D721Med (cell line): Measurements from ENCODE around the gene FGGY.
"Not testable (repeated sequence)": the region's sequence is repeated elsewhere in the genome, so short reads cannot be mapped to it uniquely, and the experiment has no call there.

Source experiments
- DNase-seq: peaks from one replicate; pipeline ENCODE4 v3.0.0; 2011; ENCODE audit warnings: low spot score; ENCODE audit not compliant: insufficient read length
- FAIRE-seq: peaks from 2 replicates; lab custom pipeline; 2011; peaks lifted over from hg19 to GRCh38; lab: Jason Lieb, UNC
- CTCF ChIP-seq: IDR thresholded peaks from 2 replicates; pipeline ENCODE4 v1.5.1; 2012; ENCODE audit warnings: mild to moderate bottlenecking, control low read depth; ENCODE audit not compliant: insufficient read depth; ENCODE audit errors: missing control alignments

The FGGY gene

DNA sequence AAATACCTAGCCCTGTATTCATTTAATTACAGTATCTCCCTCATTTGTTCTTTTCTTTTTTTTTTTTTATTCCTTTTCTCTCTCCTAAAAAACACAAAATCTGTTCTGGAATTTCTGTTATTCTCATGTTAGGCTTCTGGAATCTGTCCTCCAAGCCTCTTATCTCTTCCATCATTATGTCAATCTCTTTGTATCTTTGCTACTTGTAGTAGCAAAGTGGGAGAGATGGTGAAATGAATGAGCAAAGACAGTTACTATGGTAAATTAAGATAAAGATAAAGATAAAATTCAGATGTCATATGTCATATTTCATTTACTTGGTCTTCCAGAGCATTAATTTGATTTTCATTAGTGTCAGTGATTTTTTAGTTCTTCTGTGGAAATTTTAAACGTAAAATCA is 155.1 kb downstream of the FGGY start:
- no peak for TF ChIP-seq CTCF
- DNase-seq (no peak), FAIRE-seq (no peak)

DNA sequence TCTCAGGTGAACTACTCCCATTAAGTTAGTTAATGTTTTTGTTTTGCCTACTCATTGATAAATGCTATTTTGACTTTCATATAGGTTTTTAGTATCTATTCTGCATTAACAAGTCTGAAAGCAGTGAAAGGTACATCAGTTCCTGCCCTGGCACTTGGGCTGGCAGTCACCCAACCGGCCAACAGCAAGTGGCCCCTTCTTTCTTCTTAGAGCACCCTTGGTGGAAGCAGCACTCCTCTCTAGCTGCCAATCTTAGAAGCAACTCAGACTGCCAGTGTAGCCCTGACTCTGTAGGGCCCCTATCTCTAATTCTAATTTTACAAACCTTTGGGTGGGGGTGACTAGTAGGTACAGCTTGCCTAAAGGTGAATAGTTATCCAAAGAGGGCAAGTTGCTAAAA is 155.7 kb downstream of the FGGY start:
- FAIRE-seq (no peak), DNase-seq (no peak)
- TF ChIP-seq CTCF = no peak

DNA sequence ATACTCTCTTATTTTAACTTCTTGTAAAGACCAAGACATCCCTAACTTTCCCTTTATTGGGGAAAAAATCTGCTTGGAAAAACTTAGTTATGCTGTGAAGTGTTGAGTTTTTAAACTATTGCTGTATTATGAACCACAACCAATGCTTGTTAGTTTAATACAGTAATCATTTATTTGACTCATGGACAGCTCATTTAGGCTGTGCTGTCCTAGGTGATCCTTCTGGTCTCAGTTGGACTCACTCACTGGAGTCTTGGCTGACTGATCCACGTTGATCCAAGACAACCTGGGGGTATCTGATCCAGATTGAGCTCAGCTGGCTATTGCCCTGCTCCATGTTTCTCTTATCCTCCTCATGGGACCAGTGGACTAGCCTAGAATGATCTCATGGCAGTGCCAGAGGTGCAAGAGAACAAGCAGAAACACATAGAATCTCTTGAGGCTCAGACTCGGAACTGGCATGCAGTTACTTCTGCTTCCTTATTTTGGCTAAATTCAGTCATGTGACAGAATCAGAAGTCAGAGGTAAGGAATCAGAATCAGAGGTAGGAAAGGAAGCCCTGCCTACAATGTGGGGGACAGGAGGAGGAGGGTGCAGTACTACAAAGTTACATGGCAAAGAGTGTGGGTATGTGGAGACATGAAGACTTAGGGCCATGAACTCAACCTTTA is 156.5 kb downstream of the FGGY start:
- FAIRE-seq (no peak), DNase-seq (no peak)
- TF ChIP-seq CTCF = no peak

- FAIRE-seq (no peak), DNase-seq (no peak)
- no peak for TF ChIP-seq CTCF
Observed at GRCh38 chr1:59455206-59455605, 158.3 kb downstream of the FGGY start.

DNA sequence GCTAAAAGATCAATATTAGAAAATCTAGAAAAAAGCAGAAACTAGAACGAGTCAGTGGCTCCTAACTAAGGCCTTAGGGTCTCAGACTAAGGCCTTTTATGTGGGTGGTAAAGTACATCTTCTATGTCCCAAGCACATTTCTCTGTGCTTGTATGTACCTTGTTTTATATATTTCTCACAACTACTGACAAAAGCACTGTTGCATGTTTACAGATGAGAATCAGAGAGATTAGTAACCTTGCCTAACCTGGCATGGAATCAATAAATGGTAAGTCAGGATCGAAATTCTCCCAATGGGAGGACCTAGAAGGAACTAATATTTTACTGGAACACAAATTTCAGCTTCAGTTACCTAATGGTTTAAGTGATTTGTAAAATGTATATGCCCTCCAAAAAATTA is 160.9 kb downstream of the FGGY start:
- no peak for FAIRE-seq
- no peak for TF ChIP-seq CTCF

DNA sequence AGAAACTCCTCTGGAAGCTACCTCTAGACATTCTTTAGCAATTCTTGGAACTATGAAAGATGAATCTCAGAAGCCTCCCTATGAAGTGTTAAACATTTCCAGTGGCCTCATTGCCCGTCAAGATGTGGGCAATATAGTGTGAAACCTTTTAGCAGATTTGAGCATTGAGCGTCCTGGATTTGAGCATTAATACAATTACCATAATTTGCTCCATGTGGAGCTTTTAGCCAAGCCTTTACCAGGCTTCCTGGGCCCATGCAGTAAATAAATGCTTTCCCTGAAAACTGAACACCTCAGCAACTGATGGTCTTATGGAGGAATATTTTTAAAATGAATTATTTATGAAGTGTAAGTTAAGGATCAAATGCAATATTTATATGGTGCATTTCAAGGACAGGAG is 162.0 kb downstream of the FGGY start:
- DNase-seq = no peak
- no peak for FAIRE-seq
- TF ChIP-seq CTCF = no peak

More for the DNA sequence above, 160.9 kb downstream of the FGGY start:
- no peak for DNase-seq

DNA sequence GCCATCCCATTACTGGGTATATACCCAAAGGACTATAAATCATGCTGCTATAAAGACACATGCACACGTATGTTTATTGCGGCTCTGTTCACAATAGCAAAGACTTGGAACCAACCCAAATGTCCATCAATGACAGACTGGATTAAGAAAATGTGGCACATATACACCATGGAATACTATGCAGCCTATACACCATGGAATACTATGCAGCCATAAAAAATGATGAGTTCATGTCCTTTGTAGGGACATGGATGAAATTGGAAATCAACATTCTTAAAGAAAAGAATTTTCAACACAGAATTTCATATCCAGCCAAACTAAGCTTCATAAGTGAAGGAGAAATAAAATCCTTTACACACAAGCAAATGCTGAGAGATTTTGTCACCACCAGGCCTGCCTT is 166.0 kb downstream of the FGGY start:
- DNase-seq, FAIRE-seq: not testable (repeated sequence)

- FAIRE-seq, DNase-seq: not testable (repeated sequence)
Observed at GRCh38 chr1:59465478-59465877, 168.6 kb downstream of the FGGY start.
